Effector CD4-positive, alpha-beta T cell (primary cell): ENCODE data around the gene RNASE12.
"Not testable (repeated sequence)": the region's sequence is repeated elsewhere in the genome, so short reads cannot be mapped to it uniquely, and the experiment has no call there.

Source experiments
- DNase-seq: peaks from one replicate; pipeline ENCODE4 v3.0.0-alpha.2; 2020

Gene RNASE12

DNA sequence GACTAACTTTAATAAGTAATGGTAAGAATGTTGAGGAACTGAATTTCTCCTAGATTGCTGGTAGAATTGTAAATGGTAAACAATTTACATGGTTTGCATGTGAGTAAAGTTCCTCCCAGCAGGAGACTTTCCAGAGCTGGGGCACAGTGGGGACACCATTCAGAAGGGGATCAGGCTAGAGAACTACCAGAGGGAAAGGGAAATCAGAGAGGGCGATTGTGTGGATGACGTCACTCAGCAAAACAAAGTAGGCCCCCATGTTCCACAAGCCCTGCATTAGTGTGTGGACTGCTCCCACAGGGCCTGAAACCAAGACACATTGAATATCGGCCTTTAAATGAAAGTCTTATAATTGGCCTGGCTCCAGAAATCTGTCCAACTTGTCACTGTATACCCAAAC is 12.9 kb downstream of the RNASE12 start:
- no peak for DNase-seq

DNA sequence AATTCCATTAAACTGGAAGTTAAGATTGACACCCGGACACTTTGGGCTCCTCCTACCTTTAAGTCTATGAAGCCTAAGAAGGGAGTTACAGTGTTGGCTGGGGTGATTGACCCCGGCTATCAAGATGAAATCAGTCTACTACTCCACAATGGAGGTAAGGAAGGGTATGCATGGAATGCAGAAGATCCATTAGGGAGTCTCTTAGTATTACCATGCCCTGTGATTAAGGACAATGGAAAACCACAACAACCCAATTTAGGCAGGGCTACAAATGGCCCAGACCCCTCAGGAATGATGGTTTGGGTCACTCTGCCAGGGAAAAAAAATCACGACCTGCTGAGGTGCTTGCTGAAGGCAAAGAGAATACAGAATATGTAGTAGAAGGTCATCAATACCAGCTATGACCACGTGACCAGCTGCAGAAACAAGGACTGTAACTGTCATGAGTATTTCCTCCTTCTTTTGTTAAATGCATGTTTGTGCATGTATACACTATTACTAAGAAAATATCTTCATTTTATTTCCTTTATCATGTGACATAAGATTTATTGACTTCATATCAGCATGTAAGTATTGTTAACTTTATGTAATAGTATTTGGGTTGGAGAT is 18.7 kb downstream of the RNASE12 start:
- not testable (repeated sequence) for DNase-seq

DNA sequence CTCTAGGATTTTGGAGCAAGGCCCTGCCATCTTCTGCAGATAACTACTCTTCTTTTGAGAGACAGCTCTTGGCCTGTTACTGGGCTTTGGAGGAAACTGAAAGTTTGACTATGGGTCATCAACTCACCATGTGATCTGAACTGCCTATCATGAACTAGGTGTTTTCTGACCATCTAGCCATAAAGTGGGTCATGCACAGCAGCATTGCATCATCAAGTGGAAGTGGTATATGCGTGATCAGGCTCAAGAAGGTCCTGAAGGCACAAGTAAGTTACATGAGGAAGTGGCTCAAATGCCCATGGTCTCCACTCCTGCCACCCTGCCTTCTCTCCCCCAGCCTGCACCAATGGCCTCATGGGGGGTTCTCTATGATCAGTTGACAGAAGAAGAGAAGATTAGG is 20.5 kb downstream of the RNASE12 start:
- DNase-seq = not testable (repeated sequence)

DNA sequence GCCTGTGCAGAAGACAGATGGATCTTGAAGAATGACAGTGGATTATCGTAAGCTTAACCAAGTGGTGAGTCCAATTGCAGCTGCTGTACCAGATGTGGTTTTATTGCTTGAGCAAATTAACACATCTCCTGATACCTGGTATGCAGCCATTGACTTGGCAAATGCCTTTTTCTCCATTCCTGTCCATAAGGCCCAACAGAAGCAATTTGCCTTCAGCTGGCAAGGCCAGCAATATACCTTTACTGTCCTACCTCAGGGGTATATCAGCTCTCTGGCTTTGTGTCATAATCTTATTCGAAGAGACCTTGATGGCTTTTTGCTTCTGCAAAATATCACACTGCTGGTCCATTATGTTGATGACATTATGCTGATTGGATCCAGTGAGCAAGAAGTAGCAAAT is 21.3 kb downstream of the RNASE12 start:
- DNase-seq = not testable (repeated sequence)

DNA sequence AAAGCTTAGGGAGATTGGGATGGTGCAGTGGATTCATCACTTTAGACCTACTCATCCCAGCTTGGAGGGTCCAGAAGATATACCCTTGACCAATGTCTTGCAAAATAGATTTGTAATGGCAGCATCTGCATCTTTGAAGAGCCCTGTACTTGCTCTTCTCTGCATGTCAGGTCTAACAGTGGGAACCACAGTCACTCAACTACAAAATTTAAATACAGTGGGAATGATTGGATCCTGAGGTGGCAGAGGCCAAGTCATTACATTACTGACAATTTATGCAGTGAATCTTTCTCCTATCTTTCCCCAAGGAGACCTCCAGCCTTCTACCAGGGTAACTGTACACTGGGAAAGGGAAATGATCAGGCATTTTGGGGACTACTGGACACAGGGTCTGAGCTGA is 22.1 kb downstream of the RNASE12 start:
- no peak for DNase-seq

DNA sequence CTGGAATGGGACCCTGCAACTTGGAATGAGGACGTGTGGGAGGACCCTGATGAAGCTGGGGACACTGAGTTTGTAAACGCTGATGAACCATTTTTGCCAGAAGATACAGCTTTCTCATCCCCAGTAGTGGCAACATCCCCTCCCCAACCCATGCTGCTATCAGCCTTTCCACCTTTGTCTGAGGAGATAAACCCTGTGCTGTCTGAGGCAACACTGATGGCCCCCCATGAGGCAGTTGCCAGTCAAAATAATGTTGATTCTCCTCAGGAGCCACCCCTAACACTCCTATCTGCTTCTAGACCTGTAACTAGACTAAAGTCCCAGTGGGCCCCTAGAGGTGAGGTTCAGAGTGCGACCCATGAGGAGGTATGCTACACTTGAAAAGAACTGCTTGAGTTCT is 22.8 kb downstream of the RNASE12 start:
- no peak for DNase-seq

DNA sequence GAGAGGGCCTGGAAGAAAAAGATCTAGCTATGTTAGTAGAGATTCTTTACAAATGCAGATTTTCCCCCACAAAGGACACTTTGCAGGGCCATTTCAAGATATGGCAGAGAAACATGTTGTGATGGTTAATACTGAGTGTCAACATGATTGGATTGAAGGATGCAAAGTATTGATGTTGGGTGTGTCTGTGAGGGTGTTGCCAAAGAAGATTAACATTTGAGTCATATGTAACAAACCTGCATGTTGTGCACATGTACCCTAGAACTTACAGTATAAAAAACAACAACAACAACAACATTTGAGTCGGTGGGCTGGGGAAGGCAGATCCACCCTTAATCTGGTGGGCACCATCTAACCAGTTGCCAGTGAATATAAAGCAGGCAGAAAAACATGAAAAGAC is 24.0 kb downstream of the RNASE12 start:
- DNase-seq = not testable (repeated sequence)

DNA sequence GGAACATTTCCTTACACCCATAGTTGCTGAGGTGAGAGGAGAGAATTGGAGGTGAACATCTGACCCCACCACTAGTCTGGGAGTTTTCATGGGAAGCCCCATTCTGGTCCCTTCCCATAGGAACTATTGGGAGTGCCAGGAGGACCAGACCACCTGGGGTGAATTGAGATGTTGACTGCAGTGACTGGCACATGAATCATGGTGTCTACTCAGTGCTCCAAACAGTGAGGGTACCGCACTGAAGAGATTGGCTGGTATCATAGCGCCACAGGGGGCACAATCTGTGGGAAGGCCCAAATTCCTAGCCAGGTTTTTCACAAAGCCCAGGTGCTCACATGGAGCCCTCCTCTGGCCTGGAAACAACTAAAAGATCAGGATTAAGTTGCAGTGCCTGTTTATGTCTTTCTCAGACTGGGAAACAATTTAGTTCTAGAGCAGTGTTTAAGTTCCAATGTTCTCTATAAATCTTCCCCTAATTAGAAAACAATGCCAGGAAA is 26.6 kb downstream of the RNASE12 start:
- no peak for DNase-seq

DNA sequence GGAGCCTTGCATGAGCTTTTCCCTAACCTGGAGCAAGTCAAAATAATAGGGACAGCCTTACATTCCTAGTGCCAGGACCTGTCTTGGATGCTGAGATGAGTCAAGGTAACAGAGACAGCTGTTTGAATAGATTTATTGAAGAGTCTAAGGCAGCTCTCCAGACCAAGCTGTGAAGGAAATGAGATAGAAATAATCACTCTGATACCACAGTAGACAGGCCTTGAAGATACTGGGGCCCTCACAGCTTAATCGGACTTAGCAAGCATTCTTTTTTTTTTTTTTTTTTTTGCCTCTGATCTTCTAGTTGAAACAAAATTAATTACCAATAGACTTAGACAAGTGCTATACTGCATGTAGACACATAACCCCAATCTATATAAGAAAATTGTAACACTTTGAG is 27.2 kb downstream of the RNASE12 start:
- DNase-seq = no peak

DNA sequence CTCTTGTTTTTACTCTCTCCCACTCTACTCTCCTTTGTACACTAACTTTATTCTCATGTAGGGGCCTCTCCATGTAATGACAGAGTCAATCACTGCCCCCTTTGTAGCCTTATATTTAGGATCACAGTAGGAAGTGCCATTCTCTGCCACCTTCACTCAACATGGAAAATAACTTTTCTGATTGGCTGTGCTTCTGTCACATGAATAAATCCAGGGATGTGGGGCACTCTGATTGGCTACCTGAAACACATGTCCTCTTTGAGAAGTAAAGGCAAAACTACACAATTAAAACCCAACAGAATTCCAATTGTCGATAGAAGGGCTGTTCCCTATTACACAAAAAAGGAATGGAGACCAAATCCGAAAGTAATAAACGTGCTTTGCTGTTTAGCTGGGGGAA is 30.2 kb downstream of the RNASE12 start, which contains the start of gene RNASE9:
TSS of gene RNASE9 (minus strand) at position 87 of the 400 bp plus-strand sequence.
- DNase-seq = no peak

DNA sequence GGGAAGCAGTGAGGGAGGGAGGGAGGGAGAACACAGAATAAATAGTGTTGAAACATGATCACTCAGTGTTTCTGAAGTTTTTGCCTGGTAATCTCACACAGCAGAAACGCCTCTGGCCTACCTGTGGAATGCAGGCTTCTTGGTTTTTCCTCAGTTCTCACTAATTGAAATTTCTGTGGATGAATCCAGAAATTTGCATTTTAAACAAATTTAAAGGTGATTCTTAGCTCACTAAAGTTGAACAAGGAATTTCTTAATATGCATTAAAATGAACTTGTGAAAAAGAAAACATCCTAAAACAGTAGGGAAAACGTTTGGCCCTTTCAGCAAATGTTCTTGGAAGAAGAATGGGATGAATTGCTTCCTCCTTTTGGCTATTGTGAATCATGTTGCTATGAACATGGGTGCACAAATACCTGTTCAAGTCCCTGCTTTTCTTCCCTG is 31.7 kb downstream of the RNASE12 start:
- no peak for DNase-seq

DNA sequence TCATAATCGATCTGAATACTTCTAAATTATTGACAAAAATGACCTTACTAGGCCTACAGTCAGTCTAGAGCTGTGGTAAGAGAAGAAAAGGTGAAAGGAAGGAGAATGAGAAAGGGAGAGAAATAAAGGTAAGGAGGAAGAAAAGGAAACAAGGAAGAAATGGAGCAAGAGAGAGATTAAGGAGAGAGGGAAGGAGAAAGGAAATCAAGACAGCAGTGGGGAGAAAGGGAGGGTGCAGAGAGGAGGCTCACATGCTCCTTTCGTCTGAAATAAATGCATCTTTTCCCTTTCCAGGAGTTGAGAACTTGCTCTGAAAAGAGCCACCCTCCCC is 34.0 kb downstream of the RNASE12 start:
- no peak for DNase-seq

DNA sequence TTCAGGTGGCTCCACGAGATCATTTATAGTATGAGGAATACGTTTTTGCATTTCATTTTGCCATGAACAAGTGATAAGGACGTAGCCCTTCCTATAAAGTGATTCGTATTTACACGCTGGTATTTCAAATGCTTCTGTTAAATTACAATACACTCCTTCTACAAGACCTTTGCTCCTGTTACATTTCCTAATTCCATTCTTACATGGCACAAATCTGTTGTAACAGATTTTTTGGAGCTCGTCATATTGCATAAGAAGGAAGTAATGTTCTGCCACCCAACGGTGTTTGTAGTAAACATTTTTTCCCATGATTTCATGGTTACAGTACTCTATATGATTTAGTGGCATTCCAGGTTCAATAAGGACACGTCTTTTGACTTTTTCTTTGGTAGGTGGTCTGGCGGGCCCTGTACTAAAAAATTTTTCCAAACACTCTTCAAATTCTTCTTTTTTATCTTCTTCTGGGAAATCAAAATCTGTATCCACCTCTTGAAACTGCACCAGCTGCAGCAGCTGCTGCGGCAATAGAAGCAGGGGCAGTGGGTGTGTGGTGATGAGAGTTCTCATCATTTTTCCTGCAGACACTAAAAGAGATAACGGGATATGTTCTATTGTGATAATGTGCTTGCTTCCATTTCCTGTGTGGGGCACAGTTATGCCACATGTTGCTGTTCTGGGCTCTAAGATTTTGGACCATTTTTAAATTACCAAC is 34.5 kb downstream of the RNASE12 start:
- DNase-seq = no peak

DNA sequence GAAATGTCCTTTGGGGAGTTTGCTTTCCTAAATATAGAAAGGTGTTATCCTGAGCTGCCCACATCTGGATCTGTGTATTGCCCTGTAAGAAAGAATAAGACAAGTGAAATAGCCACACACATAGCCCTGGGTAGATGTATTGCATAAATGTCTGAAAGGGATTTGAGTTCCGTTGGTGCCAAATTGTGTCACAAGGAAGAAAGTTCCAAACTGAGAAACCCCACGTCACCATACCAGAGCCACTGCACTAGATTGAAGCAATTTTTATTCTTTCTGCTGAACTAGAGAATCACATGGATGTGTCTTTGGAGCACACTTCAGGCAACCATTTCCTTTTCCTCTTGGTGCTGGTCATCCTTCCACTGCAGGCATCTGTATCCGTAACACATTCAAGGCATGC is 35.3 kb downstream of the RNASE12 start:
- DNase-seq = no peak

DNA sequence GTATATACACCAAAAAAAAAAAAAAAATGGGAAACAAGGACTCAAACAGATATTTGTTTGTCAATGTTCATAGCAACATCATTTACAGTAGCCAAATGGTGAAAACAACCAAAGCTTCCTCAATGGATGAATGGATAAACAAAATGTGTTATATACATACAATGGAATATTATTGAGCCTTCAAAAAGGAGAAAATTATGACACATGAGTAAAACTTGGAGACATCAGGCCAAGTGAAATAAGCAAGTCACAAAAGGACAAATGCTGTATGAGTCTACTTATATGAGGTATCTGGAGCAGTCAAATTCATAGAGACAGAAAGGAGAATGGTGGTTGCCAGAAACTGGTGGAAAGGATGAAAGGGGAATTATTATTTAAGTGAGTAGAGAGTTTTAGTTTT is 38.2 kb downstream of the RNASE12 start:
- DNase-seq = no peak

DNA sequence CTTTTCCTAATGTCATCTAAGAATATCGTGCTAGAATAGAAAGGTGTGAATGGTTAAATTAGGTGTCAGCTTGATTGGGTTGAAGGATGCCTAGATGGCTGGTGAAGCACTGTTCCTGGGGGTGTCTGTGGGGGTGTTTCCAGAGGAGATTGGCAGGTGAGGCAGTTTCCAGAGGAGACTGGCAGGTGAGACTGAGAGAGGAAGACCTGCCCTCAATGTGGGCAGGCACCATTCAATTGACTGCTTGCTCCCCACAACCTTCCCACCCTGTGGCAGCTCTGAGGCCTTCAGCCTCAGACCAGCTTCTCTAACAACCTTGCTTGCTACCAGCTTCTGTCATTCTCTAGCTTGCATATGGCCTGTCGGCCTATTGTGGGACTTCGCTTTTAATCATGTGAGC is 39.6 kb downstream of the RNASE12 start:
- no peak for DNase-seq

DNA sequence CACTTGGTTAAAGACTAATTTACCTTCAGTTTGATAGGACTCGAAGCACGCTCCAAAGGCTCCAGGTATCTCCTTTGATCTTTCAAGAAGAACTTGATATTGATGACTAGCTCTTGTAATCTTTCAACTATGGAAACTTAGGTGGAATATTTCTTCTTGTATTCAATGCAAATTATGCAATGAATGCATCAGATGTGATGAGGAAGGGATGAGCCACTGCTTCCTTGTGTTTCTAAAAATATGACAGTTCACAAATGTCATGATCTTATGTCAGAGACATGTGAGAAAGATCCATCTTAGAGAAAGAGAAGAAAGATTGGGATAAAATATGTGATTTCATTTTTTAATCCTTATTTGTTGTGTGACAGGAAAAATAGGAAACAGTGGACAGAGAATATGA is 40.2 kb downstream of the RNASE12 start:
- DNase-seq = no peak

DNA sequence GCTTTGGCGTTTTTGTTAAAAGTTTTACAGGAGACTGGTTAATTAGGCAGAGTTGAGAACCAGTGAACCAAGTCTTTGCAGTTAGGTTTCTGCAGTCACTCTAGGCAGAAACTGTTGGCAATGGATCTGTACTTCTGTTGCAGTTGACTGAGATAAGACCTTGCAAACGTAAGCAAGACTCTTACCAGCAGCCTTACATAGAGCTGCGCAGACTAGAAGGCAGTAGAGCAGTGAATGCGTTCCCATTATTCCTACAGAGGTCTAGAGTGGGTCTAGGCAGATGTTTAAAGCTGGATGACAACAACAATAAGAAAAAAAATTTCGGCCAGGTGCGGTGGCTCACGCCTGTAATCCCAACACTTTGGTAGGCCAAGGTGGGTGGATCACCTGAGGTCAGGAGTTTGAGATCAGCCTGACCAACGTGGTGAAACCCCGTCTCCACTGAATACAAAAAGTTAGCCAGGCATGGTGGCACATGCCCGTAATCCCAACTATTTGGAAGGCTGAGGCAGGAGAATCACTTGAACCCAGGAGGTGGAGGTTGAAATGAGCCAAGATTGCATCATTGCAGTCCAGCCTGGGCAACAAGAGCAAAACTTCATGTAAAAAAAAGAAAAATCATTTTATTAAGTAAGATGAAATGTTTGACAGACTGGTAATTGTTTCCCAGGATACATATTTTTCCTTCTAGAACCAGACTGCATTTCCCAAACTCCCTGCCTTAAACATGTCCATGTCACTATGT is 42.6 kb downstream of the RNASE12 start:
- DNase-seq = no peak

DNA sequence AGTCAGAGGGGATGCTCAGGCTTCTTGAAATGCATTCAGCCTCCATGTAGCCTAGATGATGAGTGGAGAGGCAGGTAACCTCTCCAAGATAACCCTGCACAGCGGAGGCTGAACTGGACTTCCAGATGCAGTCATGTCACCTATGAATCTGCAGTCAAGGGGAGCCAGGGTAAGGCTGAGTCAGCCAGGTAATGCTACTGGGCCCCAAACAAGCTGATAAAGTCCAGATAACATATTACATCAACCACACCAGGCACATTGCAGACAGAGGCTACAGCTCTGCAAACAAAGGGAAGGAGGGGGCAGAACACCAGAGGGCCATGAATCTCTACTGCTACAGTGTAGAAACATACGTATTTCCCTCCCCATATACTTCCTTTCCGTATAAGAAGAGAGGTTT is 44.3 kb downstream of the RNASE12 start:
- no peak for DNase-seq
